HCT116 (cell line): ENCODE data around the gene FGF3. TPM values are rescaled to one million over a fixed set of nuclear protein-coding genes. Genes with fewer than 3 reads are reported as not detected.

Experiments
- ATAC-seq: fragments of 200-7000 bp; cut with Tn5 transposase; 2 replicates; pipeline ENCODE4 v1.9.1; 2020; ENCODE audit warnings: mild to moderate bottlenecking, moderate library complexity
- BruUV-seq: library from RNA; stranded (reverse); fragments of 400-500 nt; replicated peaks from 2 replicates; lab custom pipeline; 2021; lab: Mats Ljungman, UMichigan
- CTCF ChIA-PET: fragments of 300-600 bp; sonication (Branson Sonifier 250); formaldehyde crosslinking; loops from one replicate; lab custom pipeline; 2021; ENCODE audit warnings: antibody characterized with exemption; lab: Charles Lee
- POLR2A ChIA-PET: fragments of 300-600, 350-600 bp; sonication (Branson Sonifier 250); formaldehyde crosslinking; loops from one replicate; lab custom pipeline; 2021; ENCODE audit warnings: antibody characterized with exemption; lab: Charles Lee
- RAD21 ChIA-PET, 2 experiments: fragments of 300-600 bp; sonication (Branson Sonifier 250); formaldehyde crosslinking; loops; one replicate each; lab custom pipeline; 2023; ENCODE audit warnings: low total read pairs in 2 of 2; ENCODE audit not compliant: uncharacterized antibody in 2 of 2, unreplicated experiment in 2 of 2, low non-redundant PET in 1 of 2; lab: Charles Lee
- DNase-seq: peaks from one replicate; pipeline ENCODE4 v3.0.0-alpha.2; 2010; ENCODE audit warnings: low read depth, low spot score
- H2AFZ ChIP-seq: fragments of 200-600 bp; shearing (Covaris generic), sonication (generic); 2 replicates; pipeline ENCODE4 v1.6.1; 2017; ENCODE audit warnings: low read depth, mixed run types, mixed read lengths, antibody characterized with exemption, low read length; ENCODE audit not compliant: poor library complexity, severe bottlenecking
- H3K27ac ChIP-seq: 2 replicates; pipeline ENCODE4 v1.5.1; 2012; ENCODE audit warnings: low read depth, low read length
- H3K27me3 ChIP-seq: fragments of 200-600 bp; sonication (generic); 2 replicates; pipeline ENCODE4 v1.6.1; 2016; ENCODE audit warnings: mixed run types, low read length, mixed read lengths; ENCODE audit not compliant: insufficient read depth
- H3K36me3 ChIP-seq, 2 experiments: fragments of 200-500 bp in 1 of 2; fragments of 200-600 bp in 1 of 2; sonication (Bioruptor generic) in 1 of 2; sonication (generic) in 1 of 2; 2 replicates each; pipeline versions ENCODE4 v1.5.1 to v1.6.1; 2014 to 2016; ENCODE audit warnings: low read length in 2 of 2, inconsistent platforms in 1 of 2, mixed read lengths in 1 of 2, mixed run types in 1 of 2; ENCODE audit not compliant: insufficient read depth in 2 of 2, control insufficient read depth in 1 of 2
- H3K4me1 ChIP-seq, 2 experiments: fragments of 200-600 bp in 1 of 2; sonication (generic) in 1 of 2; 2 replicates each; pipeline versions ENCODE4 v1.5.1 to v1.6.1; 2012 to 2017; ENCODE audit warnings: low read length in 2 of 2, inconsistent platforms in 1 of 2, mild to moderate bottlenecking in 1 of 2, mixed read lengths in 1 of 2, mixed run types in 1 of 2, moderate library complexity in 1 of 2; ENCODE audit not compliant: insufficient read depth in 2 of 2, control insufficient read depth in 1 of 2
- H3K4me2 ChIP-seq: fragments of 200-600 bp; sonication (generic); 2 replicates; pipeline ENCODE4 v1.6.1; 2017; ENCODE audit warnings: mixed run types, low read length, mixed read lengths
- H3K4me3 ChIP-seq, 2 experiments: fragments of 200-600 bp in 1 of 2; sonication (generic) in 1 of 2; replicated peaks in 1 of 2; 2 replicates each; pipeline ENCODE4 v1.5.1; 2011 to 2016; ENCODE audit warnings: low read length in 2 of 2, control low read depth in 1 of 2, low read depth in 1 of 2, mild to moderate bottlenecking in 1 of 2, mixed read lengths in 1 of 2, mixed run types in 1 of 2
- H3K79me2 ChIP-seq: fragments of 200-600 bp; sonication (generic); 2 replicates; pipeline ENCODE4 v1.6.1; 2017; ENCODE audit warnings: mild to moderate bottlenecking, mixed run types, low read length, moderate library complexity, mixed read lengths; ENCODE audit not compliant: insufficient read depth
- H3K9ac ChIP-seq: fragments of 200-600 bp; sonication (generic); 2 replicates; pipeline ENCODE4 v1.6.1; 2016; ENCODE audit warnings: low read length, mixed read lengths
- H3K9me2 ChIP-seq: fragments of 200-600 bp; sonication (generic), shearing (Covaris generic); 2 replicates; pipeline ENCODE4 v1.6.1; 2017; ENCODE audit warnings: mixed run types, mild to moderate bottlenecking, moderate library complexity; ENCODE audit not compliant: insufficient read depth
- H3K9me3 ChIP-seq, 2 experiments: fragments of 200-500 bp in 1 of 2; fragments of 200-600 bp in 1 of 2; sonication (Bioruptor generic) in 1 of 2; sonication (generic) in 1 of 2; 2 replicates each; pipeline ENCODE4 v1.6.1; 2014 to 2017; ENCODE audit warnings: low read length in 2 of 2, mixed read lengths in 2 of 2, inconsistent platforms in 1 of 2, low read depth in 1 of 2, mild to moderate bottlenecking in 1 of 2, mixed run types in 1 of 2, moderate library complexity in 1 of 2; ENCODE audit not compliant: control insufficient read depth in 1 of 2, insufficient read depth in 1 of 2
- H4K20me1 ChIP-seq: fragments of 200-600 bp; sonication (generic), shearing (Covaris generic); 2 replicates; pipeline ENCODE4 v1.6.1; 2017; ENCODE audit warnings: mixed run types, mild to moderate bottlenecking, moderate library complexity; ENCODE audit not compliant: insufficient read depth
- CEBPB ChIP-seq: IDR thresholded peaks from 2 replicates; pipeline ENCODE4 v1.6.1; 2012; ENCODE audit warnings: low read depth
- EGR1 ChIP-seq: IDR thresholded peaks from 2 replicates; pipeline ENCODE4 v1.6.1; 2012; ENCODE audit warnings: low read depth
- ELF1 ChIP-seq: IDR thresholded peaks from 2 replicates; pipeline ENCODE4 v1.6.1; 2012; ENCODE audit warnings: low read depth, borderline replicate concordance
- EZH2 ChIP-seq: fragments of 200-600 bp; sonication (generic); IDR thresholded peaks from 2 replicates; pipeline ENCODE4 v1.6.1; 2017; ENCODE audit warnings: antibody characterized with exemption, mixed run types
- JUND ChIP-seq: IDR thresholded peaks from 2 replicates; pipeline ENCODE4 v1.6.1; 2012
- POLR2A ChIP-seq: IDR thresholded peaks from 2 replicates; pipeline ENCODE4 v1.7.0; 2011; ENCODE audit warnings: borderline replicate concordance; ENCODE audit not compliant: insufficient read depth, insufficient read length; ENCODE audit errors: extremely low read depth
- RAD21 ChIP-seq: IDR thresholded peaks from 2 replicates; pipeline ENCODE4 v1.6.1; 2012; ENCODE audit warnings: low read depth, mild to moderate bottlenecking
- SIN3A ChIP-seq: IDR thresholded peaks from 2 replicates; pipeline ENCODE4 v1.6.1; 2012; ENCODE audit warnings: low read depth
- SP1 ChIP-seq: IDR thresholded peaks from 2 replicates; pipeline ENCODE4 v1.6.1; 2012; ENCODE audit warnings: low read depth
- TCF7L2 ChIP-seq: IDR thresholded peaks from 2 replicates; pipeline ENCODE4 v1.7.0; 2011; ENCODE audit warnings: borderline replicate concordance, inconsistent platforms; ENCODE audit not compliant: insufficient read depth, insufficient read length; ENCODE audit errors: extremely low read depth
- YY1 ChIP-seq: IDR thresholded peaks from 2 replicates; pipeline ENCODE4 v1.6.1; 2011; ENCODE audit warnings: low read length, low read depth, moderate library complexity, mild to moderate bottlenecking; ENCODE audit not compliant: insufficient replicate concordance; ENCODE audit errors: extremely low read depth
- intact Hi-C: fragments of 100-400 bp; cut with micrococcal nuclease; formaldehyde crosslinking; loops from 2 replicates; pipeline ENCODE4 v1.10.0; 2022
- total RNA-seq: library from RNA; stranded (reverse); gene quantifications from one replicate; pipeline ENCODE4 v1.2.1, GENCODE V29; 2021; ENCODE audit not compliant: unreplicated experiment
- TF ChIP-seq, protein P1 (sequence below), 3 experiments: fragments of 200-600 bp in 1 of 3; sonication (generic) in 1 of 3; IDR thresholded peaks in 2 of 3; conservative IDR thresholded peaks in 1 of 3; 2 replicates each; pipeline ENCODE4 v1.5.1; 2012 to 2017; ENCODE audit warnings: low read depth in 2 of 3, low read length in 2 of 3, antibody characterized with exemption in 1 of 3, borderline replicate concordance in 1 of 3, control low read depth in 1 of 3, mild to moderate bottlenecking in 1 of 3, mixed read lengths in 1 of 3, mixed run types in 1 of 3, moderate library complexity in 1 of 3; ENCODE audit not compliant: insufficient read depth in 1 of 3
- TF ChIP-seq, protein P2 (sequence below): IDR thresholded peaks from 2 replicates; pipeline ENCODE4 v1.6.1; 2011; ENCODE audit warnings: mild to moderate bottlenecking, low read length, moderate library complexity; ENCODE audit not compliant: insufficient replicate concordance; ENCODE audit errors: extremely low read depth

FGF3 gene
- total RNA-seq, 1 experiment from 2014 or later = not detected

DNA sequence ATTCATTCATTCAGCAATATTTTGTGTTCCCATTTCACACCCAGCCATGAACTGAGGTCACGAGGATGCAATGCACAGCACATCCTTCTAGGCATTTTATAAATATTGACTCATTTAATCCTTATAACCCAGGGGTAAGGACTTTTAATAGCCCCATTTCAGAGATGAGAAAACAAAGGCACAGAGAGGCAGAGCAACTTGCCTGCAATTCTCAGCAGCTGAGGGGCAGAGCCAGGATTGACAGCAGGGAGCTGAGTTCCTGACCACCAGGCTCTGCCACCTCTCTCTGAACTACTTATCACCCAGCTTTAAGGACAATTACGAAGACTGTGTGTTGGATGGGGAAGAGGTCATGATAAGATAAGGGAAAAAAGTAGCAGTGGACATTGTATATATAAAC is 12.8 kb upstream of the FGF3 start:
- CTCF ChIA-PET = no interaction called here
- RAD21 ChIA-PET = no interaction called here
- TF ChIP-seq, protein P1, sequence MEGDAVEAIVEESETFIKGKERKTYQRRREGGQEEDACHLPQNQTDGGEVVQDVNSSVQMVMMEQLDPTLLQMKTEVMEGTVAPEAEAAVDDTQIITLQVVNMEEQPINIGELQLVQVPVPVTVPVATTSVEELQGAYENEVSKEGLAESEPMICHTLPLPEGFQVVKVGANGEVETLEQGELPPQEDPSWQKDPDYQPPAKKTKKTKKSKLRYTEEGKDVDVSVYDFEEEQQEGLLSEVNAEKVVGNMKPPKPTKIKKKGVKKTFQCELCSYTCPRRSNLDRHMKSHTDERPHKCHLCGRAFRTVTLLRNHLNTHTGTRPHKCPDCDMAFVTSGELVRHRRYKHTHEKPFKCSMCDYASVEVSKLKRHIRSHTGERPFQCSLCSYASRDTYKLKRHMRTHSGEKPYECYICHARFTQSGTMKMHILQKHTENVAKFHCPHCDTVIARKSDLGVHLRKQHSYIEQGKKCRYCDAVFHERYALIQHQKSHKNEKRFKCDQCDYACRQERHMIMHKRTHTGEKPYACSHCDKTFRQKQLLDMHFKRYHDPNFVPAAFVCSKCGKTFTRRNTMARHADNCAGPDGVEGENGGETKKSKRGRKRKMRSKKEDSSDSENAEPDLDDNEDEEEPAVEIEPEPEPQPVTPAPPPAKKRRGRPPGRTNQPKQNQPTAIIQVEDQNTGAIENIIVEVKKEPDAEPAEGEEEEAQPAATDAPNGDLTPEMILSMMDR (IDR thresholded peaks at IDR 0.05 in 2 of 3, conservative IDR thresholded peaks at IDR 0.05 in 1 of 3; ENCODE audit: borderline replicate concordance in 1 of 3, insufficient read depth in 1 of 3, low read depth in 2 of 3, low read length in 2 of 3) = no peak
- TF ChIP-seq RAD21 (no peak), EGR1 (no peak), TCF7L2 (no peak)
- TF ChIP-seq, all 23 proteins: peak for 0
- H2AFZ ChIP-seq = no peak overlapping the region
- ATAC-seq (no peak), DNase-seq (no peak)
- no peaks in the 10 kb centered on the region for H3K9me2 ChIP-seq
- POLR2A ChIA-PET = no interaction called here
- H4K20me1 ChIP-seq = no peaks in the 10 kb centered on the region
- H3K9me3 ChIP-seq = no peaks in the 10 kb centered on the region
- H3K9ac ChIP-seq = no peak overlapping the region
- H3K79me2 ChIP-seq = no peaks in the 10 kb centered on the region
- H3K4me1 ChIP-seq = peaks cover 4 to 9% of the 10 kb centered on the region in 2 experiments; a peak in 2 of 4 replicates
- no peaks in the 10 kb centered on the region for H3K36me3 ChIP-seq
- intact Hi-C loops = no loop called here
- no peaks in the 10 kb centered on the region for H3K27me3 ChIP-seq
- no TSS peak for BruUV-seq
- H3K27ac ChIP-seq = no peak overlapping the region
- H3K4me3 ChIP-seq = no peak overlapping the region
- H3K4me2 ChIP-seq = no peak overlapping the region

DNA sequence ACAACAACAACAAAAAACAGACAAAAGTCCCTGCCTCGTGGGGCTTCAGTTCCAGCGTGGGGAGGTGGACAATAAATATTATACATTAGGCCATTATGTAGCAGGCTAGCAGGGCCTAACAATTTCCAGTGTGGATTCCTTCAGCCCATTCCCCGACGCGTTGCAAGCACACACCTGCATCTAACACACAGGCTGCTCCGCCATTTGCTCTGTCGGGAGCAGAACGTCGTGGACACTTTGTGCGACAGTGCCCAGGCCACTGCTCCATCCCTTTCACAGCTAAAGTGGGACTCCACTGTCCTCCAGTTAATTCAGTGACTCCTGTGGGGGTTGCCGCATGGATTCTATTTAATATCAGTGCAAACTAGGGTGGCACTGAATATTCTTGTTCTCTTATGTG is 10.9 kb upstream of the FGF3 start:
- BruUV-seq = no TSS peak
- Histone ChIP-seq H3K4me3 (no peak overlapping the region), H2AFZ (no peak overlapping the region), H3K4me1 (peaks cover 12 to 19% of the 10 kb centered on the region in 2 experiments), H3K79me2 (no peaks in the 10 kb centered on the region), H3K9me3 (no peaks in the 10 kb centered on the region), H3K9me2 (no peaks in the 10 kb centered on the region), H3K27ac (no peak overlapping the region), H3K4me2 (no peak overlapping the region), H3K9ac (no peak overlapping the region), H3K36me3 (no peaks in the 10 kb centered on the region), H4K20me1 (no peaks in the 10 kb centered on the region), H3K27me3 (no peaks in the 10 kb centered on the region)
- DNase-seq (no peak), ATAC-seq (no peak)
- intact Hi-C loops = no loop called here
- ChIA-PET POLR2A (no interaction called here), RAD21 (no interaction called here), CTCF (interaction anchor here (0.7 kb wide), 1 partner anchor 53 kb away, joined by 3 read pairs; no protein-coding TSS in a partner anchor)
- TF ChIP-seq RAD21 (no peak), CEBPB (no peak), SIN3A (no peak), ELF1 (no peak), POLR2A (no peak), EGR1 (no peak), SP1 (no peak), YY1 (no peak), JUND (no peak), EZH2 (no peak)
- TF ChIP-seq, protein P2, sequence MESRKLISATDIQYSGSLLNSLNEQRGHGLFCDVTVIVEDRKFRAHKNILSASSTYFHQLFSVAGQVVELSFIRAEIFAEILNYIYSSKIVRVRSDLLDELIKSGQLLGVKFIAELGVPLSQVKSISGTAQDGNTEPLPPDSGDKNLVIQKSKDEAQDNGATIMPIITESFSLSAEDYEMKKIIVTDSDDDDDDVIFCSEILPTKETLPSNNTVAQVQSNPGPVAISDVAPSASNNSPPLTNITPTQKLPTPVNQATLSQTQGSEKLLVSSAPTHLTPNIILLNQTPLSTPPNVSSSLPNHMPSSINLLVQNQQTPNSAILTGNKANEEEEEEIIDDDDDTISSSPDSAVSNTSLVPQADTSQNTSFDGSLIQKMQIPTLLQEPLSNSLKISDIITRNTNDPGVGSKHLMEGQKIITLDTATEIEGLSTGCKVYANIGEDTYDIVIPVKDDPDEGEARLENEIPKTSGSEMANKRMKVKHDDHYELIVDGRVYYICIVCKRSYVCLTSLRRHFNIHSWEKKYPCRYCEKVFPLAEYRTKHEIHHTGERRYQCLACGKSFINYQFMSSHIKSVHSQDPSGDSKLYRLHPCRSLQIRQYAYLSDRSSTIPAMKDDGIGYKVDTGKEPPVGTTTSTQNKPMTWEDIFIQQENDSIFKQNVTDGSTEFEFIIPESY = no peak
